NCI-H510A (cell line): ENCODE measurements around the gene RHOF.
"Not testable (repeated sequence)": the region's sequence is repeated elsewhere in the genome, so short reads cannot be mapped to it uniquely, and the experiment has no call there.

Source experiments
- DNase-seq: peaks from one replicate; lab custom pipeline; 2025; lab: John Stamatoyannopoulos, UW

RHOF gene

DNA sequence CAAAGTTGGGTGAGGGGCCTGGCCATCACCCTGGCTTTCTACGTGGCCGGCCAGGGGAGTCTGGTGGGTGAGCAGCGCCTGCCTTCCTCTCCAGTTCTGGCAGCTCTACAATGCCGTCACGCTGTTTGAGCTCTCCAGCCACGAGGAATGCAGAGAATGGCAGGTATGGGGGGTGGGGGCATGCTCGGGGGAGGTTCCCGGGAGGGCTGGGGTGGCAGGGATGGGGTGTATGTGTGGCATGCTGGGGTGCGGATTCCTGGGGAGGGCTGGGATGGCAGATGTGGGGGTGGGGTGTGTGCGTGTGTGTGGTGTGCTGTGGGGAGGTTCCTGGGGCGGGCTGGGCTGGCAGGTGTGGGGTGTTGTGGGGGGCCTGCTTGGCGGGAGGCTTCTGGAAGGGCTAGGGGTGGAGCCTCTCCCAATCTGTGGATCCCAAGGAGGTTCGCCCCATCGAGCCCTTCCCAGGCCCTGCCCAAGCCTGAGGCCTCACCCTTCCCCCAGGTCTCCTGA, 18.5 kb downstream of the RHOF start:
- no peak for DNase-seq

DNA sequence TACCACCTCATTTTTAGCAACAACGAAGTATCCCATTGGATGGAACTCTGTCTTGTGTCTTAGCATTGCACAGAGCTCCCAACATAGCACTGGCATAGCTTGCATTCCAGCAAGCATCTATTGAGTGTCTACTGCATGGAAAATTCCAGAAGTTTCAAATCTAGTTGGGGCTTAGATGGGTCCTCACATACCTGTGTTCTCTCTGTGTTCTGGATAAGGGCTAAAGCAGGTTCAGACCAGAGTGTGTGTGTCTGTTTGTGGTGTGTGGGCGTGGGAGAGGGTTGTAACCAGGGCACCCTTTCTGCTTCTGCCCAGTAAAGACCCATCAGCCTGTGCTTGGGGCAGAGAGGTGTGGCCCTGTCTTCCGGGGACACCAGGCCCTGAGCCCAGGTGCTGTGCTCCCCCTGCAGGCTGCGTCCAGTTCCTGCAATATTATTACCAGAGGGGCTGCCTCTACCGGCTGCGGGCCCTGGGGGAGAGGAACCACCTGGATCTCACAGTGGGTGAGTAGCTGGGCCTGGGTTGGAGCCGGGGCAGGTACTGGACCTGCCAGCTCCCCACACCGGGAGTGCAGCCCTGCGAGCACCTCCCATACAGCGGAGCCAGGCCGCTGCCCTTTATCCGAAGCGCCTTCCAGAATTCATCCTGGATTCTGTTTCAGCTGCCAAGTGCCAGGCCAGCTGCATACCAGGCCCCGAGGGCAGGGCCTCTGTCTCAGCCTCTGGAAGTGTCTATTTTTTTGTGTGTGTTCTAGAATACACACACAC, 20.3 kb downstream of the RHOF start:
- DNase-seq = peak; percentile 39

DNA sequence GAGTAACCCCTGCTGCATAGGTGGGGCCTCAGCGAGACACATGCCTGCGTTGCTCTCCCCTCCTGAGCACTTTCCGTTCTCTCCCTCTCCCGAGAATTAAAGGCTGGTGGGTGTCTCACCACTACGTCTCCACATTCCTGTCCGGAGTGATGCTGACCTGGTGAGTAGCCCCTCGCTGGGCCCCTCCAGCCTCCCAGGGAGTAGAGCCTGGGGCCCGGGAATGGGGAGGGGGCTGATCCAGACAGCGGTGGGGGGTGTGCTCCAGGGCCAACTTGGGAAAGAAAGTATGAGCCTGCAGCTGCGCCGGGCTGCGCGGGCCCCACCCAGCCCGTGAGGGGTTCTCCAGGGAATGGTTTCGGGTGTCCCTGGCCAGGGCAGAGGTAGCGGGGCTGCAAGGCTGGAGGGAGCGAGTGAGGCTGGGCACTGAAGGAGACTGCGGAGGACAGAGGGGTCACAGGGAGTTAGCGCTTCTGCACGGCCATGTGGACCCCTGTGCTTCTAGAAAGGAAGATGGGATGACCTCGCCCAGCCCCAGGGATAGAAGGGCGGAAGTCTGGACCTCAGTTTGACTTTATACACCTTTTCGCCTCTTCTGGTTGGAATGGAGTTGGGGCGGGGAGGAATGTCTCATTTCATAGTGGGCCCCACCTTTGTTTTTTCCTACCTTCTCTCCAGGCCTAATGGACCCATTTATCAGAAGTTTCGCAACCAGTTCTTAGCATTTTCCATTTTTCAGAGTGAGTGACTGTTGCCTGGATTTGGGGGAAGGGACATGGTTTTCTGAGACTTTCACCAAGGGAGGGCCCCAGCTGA, 22.5 kb downstream of the RHOF start:
- DNase-seq = no peak

DNA sequence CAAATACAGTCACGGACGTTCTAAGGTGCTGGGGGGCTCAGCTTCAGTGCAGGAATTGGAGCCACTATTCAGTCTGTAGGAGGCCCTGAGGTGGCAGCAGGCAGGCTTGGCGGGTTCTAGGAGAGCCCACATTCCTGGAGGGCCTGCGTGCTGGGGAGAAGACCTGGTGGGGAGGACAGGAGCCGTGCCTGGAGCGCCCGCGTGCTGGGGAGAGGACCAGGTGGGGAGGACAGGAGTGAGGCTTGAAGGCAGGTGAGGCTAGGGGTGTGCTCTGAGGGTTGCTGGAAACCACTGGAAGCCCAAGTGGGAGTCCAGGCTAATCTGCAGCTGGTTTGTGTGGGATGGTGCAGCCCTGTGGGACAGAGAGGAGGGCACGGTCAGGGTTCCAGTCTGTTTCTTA, 23.1 kb downstream of the RHOF start:
- DNase-seq = no peak

DNA sequence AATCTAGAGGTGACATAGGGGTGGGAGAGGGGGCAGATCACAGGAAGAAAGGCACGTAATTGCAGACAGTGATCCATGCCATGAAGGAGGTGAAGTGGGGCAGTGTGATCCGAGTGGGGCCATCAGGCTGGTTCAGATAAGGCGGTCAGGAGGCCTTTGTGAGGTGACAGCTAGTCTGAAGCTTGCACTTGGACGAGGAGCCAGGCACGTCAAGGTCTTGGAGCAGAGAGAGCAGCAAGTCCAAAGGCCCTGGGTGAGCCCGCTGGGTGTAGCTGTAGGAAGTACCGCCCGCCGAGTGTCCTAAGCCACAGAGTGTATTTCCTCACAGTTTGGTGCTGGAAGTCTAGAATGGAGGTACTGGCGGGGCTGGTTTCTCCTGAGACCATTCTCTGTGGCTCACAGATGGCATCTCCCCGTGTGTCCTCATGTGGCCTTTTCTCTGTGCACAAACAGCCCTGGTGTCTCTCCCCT, 23.6 kb downstream of the RHOF start:
- no peak for DNase-seq

DNA sequence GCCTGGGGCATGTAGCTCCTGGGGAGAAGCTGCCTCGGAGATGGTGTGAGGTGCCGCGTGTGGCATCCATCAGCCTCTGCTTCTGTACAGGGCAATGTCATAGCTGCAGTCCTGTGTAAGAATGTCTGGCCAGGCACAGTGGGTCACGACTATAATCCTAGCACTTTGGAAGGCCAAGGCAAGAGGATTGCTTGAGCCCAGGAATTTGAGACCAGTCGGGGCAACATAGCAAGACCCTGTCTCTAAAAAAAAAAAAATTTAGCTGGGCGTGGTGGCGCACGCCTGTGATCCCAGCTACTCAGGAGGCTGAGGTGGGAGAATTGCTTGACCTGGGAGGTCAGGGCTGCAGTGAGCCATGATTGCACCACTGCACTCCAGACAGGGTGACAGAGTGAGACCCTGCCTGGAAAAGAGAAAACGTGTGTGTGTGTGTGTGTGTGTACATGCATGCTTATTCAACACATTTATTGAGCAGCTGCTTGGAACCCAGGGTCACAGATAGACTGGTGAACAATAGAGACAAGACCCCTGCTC, 24.1 kb downstream of the RHOF start:
- no peak for DNase-seq

DNA sequence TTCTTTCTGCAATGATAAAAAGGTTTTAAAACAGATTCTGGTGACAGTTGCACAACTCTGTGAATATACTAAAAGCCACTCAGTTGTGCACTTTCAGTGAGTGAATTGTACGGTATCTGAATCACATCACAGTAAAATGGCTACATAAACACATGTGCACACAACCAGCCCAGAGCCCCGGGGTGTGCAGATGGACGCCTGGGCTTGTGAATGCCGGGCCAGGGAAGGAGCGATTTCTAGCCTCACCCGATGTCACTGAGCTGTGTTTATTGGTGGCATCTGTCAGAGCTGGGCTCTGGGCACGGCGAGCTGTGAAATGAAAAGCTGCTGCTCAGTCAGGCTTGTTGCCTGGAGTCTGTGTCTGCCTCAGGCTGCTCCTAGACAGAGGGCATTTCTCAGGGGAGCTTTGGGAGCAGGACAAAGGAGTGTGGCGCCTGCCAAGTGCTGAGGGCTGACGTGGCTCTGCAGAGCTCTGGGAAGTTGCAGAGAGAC, 25.9 kb downstream of the RHOF start:
- DNase-seq = no peak

DNA sequence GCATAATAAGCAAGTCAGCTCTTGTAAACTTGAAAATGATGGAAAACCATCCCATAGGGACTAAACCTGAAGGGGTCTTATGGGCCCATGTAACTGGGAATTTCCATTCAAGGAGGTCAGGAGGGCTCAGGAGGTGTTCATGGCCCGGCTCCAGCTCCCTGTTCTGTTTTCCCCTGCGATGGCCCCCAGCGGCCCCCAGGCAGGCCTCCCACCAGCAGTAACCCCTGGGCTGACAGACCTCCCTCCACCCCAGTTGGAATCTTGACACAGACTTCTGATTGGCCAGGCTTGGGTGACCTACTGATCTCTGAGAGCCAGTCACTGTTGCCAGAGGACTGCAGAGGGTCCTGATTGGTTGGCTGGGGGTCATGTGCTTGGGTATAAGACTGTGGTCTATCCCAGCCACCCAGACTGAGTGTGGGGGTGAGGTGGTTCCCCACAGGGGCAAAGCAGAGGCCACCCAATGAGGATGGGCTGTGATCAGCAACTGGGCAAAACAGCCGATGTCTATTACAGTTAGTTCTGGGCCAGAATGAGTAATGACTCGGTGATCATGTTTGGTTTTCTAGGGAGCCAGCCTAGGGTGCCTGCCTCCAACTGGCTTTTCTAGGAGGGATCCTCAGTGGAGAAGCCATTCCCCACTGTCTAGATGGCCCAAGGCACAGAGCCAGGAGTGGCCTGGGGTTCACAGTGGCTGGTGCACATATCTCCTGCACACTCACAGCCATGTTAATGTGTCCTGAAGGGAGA, 27.0 kb downstream of the RHOF start:
- no peak for DNase-seq

DNA sequence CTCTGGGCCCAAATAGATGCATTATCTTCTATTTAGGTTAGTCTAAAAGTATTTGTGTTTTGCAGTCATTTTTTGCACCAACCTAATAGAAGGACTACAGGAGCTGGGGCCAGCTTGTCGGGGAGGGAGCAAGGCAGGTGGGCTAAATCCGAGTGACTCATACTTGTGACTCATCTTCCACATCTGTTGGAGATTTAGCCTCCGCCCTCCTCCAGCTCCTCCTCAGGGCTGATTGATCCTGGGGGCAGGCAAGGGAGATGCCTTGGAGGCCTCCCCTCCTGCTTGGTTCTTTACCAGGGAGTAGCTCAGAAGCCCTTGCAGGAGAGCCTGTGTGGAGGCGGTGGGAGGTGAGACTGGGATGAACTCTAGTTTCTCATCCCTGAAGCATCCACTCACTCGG, 27.9 kb downstream of the RHOF start:
- DNase-seq = no peak

DNA sequence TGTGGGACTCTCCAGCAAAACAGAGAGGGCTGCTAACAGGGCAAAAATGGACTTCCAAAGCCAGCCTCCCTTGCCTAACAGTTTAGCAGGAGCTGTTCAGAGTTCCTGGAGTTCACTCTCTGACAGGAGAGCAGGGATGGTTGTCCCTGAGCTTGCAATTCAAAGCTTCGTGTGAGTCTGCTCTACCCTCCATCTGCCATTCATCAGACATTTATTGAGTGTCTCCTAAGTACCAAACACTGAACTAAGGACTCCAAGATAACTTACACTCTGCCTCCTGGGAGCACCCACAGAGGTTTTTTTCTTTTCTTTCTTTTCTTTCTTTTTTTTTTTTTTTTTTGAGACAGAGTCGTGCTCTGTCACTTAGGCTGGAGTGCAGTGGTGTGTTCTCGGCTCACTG, 28.7 kb downstream of the RHOF start:
- DNase-seq = no peak

DNA sequence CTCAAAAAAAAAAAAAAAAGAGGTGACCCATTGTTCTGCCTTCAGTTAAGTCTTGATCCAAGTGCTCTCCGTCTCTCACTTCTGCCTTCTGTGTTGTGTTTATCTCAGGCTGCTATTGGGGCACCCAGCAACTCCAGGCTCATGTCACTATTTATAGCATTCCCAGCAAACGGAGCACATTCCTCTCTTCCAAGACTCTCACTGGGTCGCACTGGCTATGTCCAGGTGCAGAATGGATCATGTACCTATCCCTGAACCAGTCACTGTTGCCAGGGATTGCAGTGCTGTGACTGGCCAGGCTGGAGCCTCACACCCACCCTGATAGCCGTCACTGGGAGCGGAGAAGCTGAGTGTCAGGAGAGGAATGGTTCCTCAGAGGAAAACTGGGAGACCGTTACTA, 31.2 kb downstream of the RHOF start:
- DNase-seq = no peak

DNA sequence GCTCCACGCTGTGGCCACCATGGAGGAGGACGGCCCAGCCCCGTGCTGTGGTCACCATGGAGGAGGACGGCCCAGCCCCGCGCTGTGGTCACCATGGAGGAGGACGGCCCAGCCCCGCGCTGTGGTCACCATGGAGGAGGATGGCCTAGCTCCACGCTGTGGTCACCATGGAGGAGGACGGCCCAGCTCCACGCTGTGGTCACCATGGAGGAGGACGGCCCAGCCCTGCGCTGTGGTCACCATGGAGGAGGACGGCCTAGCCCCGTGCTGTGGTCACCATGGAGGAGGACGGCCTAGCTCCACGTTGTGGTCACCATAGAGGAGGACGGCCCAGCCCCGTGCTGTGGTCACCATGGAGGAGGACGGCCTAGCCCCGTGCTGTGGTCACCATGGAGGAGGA, 35.0 kb downstream of the RHOF start:
- DNase-seq = not testable (repeated sequence)

DNA sequence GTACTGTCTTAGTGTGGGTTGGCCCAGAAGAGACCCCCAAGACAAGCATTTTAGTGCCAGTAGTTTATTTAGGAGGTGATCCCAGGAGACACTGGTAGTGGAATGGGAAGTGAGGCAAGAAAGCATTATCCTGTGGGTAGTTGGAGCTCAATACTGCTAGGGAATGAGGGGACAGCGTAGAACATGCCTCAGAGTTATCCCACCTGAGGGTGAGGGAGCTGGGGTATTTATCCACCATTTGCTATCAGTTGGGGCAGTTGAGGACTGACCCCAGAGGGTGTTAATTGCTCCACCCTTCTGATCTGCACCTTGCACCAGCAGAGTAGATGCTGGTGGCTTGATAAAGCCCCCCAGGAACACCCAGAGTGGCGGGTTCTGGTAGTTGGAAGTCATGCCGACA, 37.9 kb downstream of the RHOF start:
- no peak for DNase-seq

DNA sequence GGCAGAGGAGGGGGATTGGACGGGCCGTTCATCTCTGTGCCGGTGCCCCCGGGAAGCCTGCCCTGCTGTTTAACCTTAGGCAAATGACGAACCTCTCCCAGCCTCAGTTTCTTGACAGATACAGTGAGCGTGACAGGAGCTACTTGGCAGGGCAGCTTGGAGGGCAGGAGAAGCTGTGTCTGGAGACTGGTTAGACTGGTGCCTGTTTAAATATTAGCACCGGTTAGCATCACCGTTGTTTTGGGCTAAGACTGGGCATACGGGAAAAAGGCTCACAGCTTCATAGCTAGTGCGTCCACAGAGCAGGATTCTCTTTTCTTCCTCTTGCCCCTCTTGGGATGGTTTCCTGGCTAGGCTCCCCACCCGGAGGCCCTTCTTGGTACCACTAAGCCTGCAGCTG, 38.7 kb downstream of the RHOF start:
- DNase-seq = no peak

DNA sequence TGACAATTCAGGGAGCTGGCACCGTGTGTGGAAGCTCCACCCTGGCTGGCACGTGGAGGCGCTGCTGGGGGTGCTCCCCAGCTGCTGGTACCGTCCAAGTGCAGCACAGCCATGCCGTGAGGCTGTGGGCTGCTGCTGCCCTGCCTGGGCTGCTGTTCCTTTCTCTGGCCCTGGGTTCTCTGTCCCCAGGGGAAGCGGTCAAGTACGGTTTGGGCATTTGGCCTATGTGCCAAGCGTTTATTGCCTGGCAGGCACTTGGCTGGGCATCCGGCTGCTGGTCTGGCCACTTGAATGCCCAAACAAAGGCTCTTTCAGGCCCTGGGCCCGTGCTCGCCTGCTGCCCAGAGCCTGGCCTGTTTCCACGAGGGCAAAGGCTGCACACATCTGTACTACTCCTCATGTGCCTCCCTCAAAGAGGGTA, 39.6 kb downstream of the RHOF start:
- no peak for DNase-seq

DNA sequence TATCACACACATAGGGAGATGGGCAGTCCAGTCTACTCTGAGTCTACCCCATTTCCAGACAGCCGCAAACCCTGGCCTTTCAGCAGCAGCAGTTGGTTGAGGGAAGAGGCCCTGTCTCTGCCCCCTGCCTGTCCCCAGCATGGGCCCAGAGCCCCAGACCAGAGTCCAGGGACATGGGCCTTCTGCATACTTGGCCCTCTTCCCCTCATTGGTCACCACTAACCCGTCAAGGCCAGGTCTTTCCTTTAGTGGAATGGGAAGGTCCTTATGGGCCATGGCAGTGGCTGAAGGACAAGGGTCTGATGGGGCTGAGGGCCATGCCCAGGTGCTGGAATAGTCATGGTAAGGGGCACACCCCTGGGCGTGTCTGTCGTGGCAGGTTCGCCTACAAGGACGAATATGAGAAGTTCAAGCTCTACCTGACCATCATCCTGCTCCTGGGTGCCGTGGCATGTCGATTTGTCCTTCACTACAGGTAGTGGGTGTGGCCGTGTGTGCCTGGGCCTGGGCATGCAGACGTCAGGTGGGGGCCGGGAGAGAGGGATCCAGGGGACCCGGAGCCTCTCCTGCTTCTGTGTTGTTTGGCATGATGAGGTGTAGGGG, 41.6 kb downstream of the RHOF start:
- no peak for DNase-seq

DNA sequence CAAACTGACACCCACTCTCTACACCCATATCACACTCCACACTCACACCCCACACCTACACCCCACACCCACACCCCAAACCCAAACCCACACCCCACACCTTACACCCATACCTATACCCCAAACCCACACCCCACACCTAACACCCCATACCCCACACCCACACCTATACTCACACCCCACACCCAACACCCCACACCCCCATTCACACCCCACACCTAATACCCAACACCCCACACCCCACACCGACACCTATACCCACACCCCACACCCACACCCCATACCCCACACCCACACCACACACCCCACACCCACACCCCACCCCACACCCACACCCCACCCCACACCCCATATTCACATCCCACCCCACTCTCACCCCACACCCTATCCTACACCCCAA, 42.5 kb downstream of the RHOF start:
- no peak for DNase-seq

DNA sequence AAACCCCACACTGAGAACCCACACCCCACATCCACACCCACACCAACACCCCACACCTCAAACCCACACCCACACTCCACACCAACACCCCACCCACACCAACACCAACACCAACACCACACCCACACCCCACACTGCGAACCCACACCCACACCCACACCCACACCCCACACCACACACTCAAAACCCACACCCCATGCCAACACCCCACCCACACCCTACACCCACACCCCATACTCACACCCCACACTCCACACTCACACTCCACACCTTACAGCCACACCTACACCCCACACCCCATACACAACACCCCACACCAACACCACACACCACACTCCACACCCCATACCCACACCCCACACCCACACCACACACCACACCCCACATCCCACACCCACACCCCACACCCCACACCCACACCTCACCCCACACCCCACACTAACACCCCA, 43.0 kb downstream of the RHOF start:
- no peak for DNase-seq

DNA sequence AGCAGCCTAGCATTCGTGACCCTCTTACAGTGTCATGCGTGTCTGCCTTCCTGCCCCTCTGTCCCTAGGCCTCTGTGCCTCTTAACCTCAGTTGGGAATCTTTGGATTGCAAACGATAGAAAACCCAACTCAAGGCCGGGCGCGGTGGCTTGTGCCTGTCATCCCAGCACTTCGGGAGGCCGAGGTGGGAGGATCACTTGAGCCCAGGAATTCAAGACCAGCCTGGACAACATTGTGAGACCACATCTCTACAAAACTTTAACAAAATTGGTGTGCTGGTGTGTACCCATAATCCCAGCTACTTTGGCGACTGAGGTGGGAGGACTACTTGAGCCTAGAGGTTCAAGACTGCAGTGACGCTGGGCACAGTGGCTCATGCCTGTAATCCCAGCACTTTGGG, 44.2 kb downstream of the RHOF start:
- DNase-seq = no peak

DNA sequence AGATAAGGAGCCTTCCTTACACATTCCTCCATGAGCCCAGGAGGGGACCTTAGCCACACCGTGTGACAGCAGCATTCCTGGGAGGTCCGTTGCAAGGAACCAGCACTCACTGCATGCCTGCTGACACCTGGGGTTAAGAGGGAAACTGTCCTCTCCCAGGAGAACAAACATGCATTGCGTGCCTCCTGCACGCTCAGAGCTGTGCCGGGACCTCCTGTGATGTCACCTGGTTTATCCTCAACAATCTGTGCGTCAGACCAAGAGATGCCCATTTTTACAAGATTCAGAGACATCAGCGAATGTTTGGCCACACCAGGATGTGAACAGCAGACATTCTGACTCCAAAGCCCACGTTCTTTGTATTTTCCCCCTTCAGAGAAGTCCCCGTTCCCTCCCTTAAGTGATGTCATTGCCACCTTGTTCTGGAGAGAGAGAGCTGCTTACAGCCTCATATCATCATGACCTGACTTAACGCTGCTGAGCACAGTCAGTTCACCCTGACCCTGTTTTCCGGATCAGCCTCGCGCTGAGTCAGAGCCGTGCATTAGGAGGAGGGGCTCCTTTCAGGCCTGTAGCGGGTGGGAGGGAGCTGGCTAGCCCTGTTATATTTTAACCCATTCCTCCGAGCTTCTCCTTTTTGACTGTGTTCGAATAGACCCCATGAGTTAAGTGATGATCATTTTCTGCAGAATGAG, 44.8 kb downstream of the RHOF start:
- no peak for DNase-seq

DNA sequence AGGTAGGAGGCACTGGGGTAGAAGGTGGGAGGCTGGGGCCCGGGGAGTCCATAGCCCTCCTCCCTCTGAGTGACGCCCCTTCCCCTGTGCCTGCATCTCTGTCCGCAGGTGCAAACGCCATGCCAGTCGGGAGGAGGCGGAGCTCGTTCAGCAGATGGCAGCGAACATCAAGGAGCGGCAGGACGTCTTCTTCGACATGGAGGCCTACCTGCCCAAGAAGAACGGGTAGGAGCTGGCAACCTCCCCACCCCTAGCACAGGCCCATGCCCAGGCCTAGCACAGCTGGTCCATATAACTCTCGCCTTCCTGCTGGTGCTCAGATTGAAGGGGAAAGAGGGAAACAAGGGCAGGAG, 45.3 kb downstream of the RHOF start:
- peak; percentile 27 for DNase-seq
